H1 (cell line): ENCODE data around the gene LRP11. TPM values are rescaled to one million over a fixed set of nuclear protein-coding genes. Genes with fewer than 3 reads are reported as not detected.

ENCODE experiments used
- CTCF ChIA-PET: fragments of 300-600 bp; sonication (Branson Sonifier 250); formaldehyde crosslinking; loops from one replicate; lab custom pipeline; 2021; ENCODE audit not compliant: partially characterized antibody; lab: Charles Lee
- POLR2A ChIA-PET: fragments of 300-600 bp; sonication (Branson Sonifier 250); formaldehyde crosslinking; loops from one replicate; lab custom pipeline; 2021; ENCODE audit warnings: inconsistent platforms; ENCODE audit not compliant: partially characterized antibody; lab: Charles Lee
- DNase-seq, 2 experiments: peaks; one replicate each; pipeline versions ENCODE4 v3.0.0 to v3.0.0-alpha.2; 2010 to 2022; ENCODE audit warnings: low spot score in 2 of 2, low read depth in 1 of 2, mixed read lengths in 1 of 2
- FAIRE-seq: peaks from 2 replicates; lab custom pipeline; 2011; peaks lifted over from hg19 to GRCh38; lab: Jason Lieb, UNC
- H2AFZ ChIP-seq: 2 replicates; pipeline ENCODE4 v1.8.1; 2012; ENCODE audit warnings: low read length, inconsistent platforms
- H2AK5ac ChIP-seq: 2 replicates; pipeline ENCODE4 v1.6.1; 2013; ENCODE audit warnings: low read depth, low read length
- H2BK120ac ChIP-seq: replicated peaks from 2 replicates; pipeline ENCODE3; 2013; ENCODE audit warnings: low read depth, low read length, inconsistent platforms
- H2BK12ac ChIP-seq: 2 replicates; pipeline ENCODE4 v1.6.1; 2013; ENCODE audit warnings: low read depth, low read length
- H2BK15ac ChIP-seq: 2 replicates; pipeline ENCODE4 v1.6.1; 2013; ENCODE audit warnings: low read length
- H2BK20ac ChIP-seq: 2 replicates; pipeline ENCODE4 v1.6.1; 2013; ENCODE audit warnings: low read length
- H2BK5ac ChIP-seq: 2 replicates; pipeline ENCODE4 v1.6.1; 2013; ENCODE audit warnings: low read depth, low read length
- H3K14ac ChIP-seq: 2 replicates; pipeline ENCODE4 v1.6.1; 2013; ENCODE audit warnings: inconsistent platforms; ENCODE audit not compliant: insufficient read length
- H3K18ac ChIP-seq: 2 replicates; pipeline ENCODE4 v1.6.1; 2013; ENCODE audit warnings: low read length; ENCODE audit errors: extremely low read depth
- H3K23ac ChIP-seq: 2 replicates; pipeline ENCODE4 v1.6.1; 2013; ENCODE audit warnings: inconsistent platforms; ENCODE audit not compliant: insufficient read length
- H3K23me2 ChIP-seq: 2 replicates; pipeline ENCODE4 v1.6.1; 2013; ENCODE audit warnings: low read depth, low read length
- H3K27ac ChIP-seq: 2 replicates; pipeline ENCODE4 v1.6.1; 2011; ENCODE audit warnings: low read depth, low read length, inconsistent platforms
- H3K27me3 ChIP-seq, 4 experiments: replicated peaks in 1 of 4; 1 replicate in 1 of 4; 2 replicates in 3 of 4; pipeline versions ENCODE4 v1.6.1 to v1.8.1; 2011 to 2013; ENCODE audit warnings: low read length in 3 of 4, mild to moderate bottlenecking in 3 of 4, inconsistent platforms in 2 of 4, mixed read lengths in 2 of 4, moderate library complexity in 1 of 4; ENCODE audit not compliant: control insufficient read depth in 3 of 4, insufficient read depth in 3 of 4; ENCODE audit errors: extremely low read depth in 1 of 4
- H3K36me3 ChIP-seq, 4 experiments: 2 replicates each; pipeline versions ENCODE4 v1.6.1 to v1.8.1; 2011 to 2013; ENCODE audit warnings: mild to moderate bottlenecking in 4 of 4, low read length in 3 of 4, moderate library complexity in 2 of 4, control low read depth in 1 of 4, inconsistent platforms in 1 of 4; ENCODE audit not compliant: insufficient read depth in 4 of 4, control insufficient read depth in 2 of 4
- H3K4ac ChIP-seq: replicated peaks from 2 replicates; pipeline ENCODE3; 2013; ENCODE audit warnings: low read length, low read depth, mixed read lengths, inconsistent platforms; ENCODE audit not compliant: insufficient read length
- H3K4me1 ChIP-seq, 4 experiments: replicated peaks in 1 of 4; 1 replicate in 1 of 4; 2 replicates in 3 of 4; pipeline versions ENCODE4 v1.6.1 to v1.8.1; 2011 to 2013; ENCODE audit warnings: low read length in 3 of 4, inconsistent platforms in 2 of 4, mixed read lengths in 1 of 4; ENCODE audit not compliant: insufficient read depth in 4 of 4, control insufficient read depth in 3 of 4
- H3K4me2 ChIP-seq, 2 experiments: 2 replicates each; pipeline versions ENCODE4 v1.6.1 to v1.8.1; 2011 to 2013; ENCODE audit warnings: low read depth in 2 of 2, low read length in 2 of 2, control low read depth in 1 of 2, inconsistent platforms in 1 of 2, mild to moderate bottlenecking in 1 of 2; ENCODE audit not compliant: insufficient read depth in 1 of 2
- H3K4me3 ChIP-seq, 4 experiments: fragments of 200-600, 300-600 bp in 1 of 4; sonication (generic), shearing (Covaris generic), sonication (Bioruptor Twin) in 1 of 4; 2 replicates each; pipeline versions ENCODE4 v1.5.1 to v1.8.1; 2011 to 2016; ENCODE audit warnings: low read length in 4 of 4, low read depth in 3 of 4, control low read depth in 2 of 4, inconsistent platforms in 2 of 4, mild to moderate bottlenecking in 2 of 4, mixed read lengths in 1 of 4, moderate library complexity in 1 of 4; ENCODE audit not compliant: insufficient read depth in 2 of 4; ENCODE audit errors: extremely low read depth in 1 of 4
- H3K56ac ChIP-seq: replicated peaks from 2 replicates; pipeline ENCODE3; 2013; ENCODE audit warnings: low read depth, mild to moderate bottlenecking, mixed read lengths, low read length, inconsistent platforms; ENCODE audit not compliant: insufficient read length
- H3K79me1 ChIP-seq: 2 replicates; pipeline ENCODE4 v1.6.1; 2013; ENCODE audit warnings: low read depth, low read length, control low read depth
- H3K79me2 ChIP-seq, 2 experiments: 2 replicates each; pipeline versions ENCODE4 v1.6.1 to v1.8.1; 2012 to 2013; ENCODE audit warnings: low read length in 2 of 2, mild to moderate bottlenecking in 2 of 2, inconsistent platforms in 1 of 2; ENCODE audit not compliant: insufficient read depth in 2 of 2, control insufficient read depth in 1 of 2
- H3K9ac ChIP-seq, 4 experiments: replicated peaks in 1 of 4; 1 replicate in 1 of 4; 2 replicates in 3 of 4; pipeline versions ENCODE4 v1.6.1 to v1.8.1; 2011 to 2013; ENCODE audit warnings: low read depth in 3 of 4, low read length in 3 of 4, control low read depth in 2 of 4, mild to moderate bottlenecking in 2 of 4, moderate library complexity in 2 of 4, inconsistent platforms in 1 of 4; ENCODE audit errors: extremely low read depth in 1 of 4
- H3K9me3 ChIP-seq, 2 experiments: 2 replicates each; pipeline versions ENCODE4 v1.6.1 to v1.8.1; 2012 to 2013; ENCODE audit warnings: mild to moderate bottlenecking in 2 of 2, moderate library complexity in 2 of 2, control low read depth in 1 of 2, inconsistent platforms in 1 of 2, low read depth in 1 of 2, low read length in 1 of 2, mixed read lengths in 1 of 2; ENCODE audit not compliant: insufficient read depth in 2 of 2
- H4K20me1 ChIP-seq, 2 experiments: replicated peaks in 1 of 2; 2 replicates each; pipeline versions ENCODE3 to v1.8.1; 2011 to 2013; ENCODE audit warnings: inconsistent platforms in 2 of 2, low read length in 2 of 2, mild to moderate bottlenecking in 1 of 2; ENCODE audit not compliant: insufficient read depth in 2 of 2, control insufficient read depth in 1 of 2
- H4K5ac ChIP-seq: 2 replicates; pipeline ENCODE4 v1.6.1; 2013; ENCODE audit warnings: low read length, low read depth, mixed read lengths, inconsistent platforms; ENCODE audit not compliant: insufficient read length
- H4K8ac ChIP-seq: 2 replicates; pipeline ENCODE4 v1.8.0; 2013; ENCODE audit warnings: mild to moderate bottlenecking, moderate library complexity, low read length, inconsistent platforms; ENCODE audit not compliant: insufficient read depth; ENCODE audit errors: extremely low read depth
- H4K91ac ChIP-seq: replicated peaks from 2 replicates; pipeline ENCODE3; 2013; ENCODE audit warnings: low read length, mixed read lengths, inconsistent platforms; ENCODE audit not compliant: insufficient read length
- ATF2 ChIP-seq: IDR thresholded peaks from 2 replicates; pipeline ENCODE4 v1.6.1; 2012; ENCODE audit warnings: low read length, inconsistent platforms
- BCL11A ChIP-seq, 2 experiments: IDR thresholded peaks; one replicate each; pipeline ENCODE4 v1.6.1; 2011; ENCODE audit warnings: low read depth in 2 of 2, low read length in 2 of 2, mild to moderate bottlenecking in 2 of 2
- CREB1 ChIP-seq: IDR thresholded peaks from 2 replicates; pipeline ENCODE4 v1.6.1; 2012; ENCODE audit warnings: inconsistent platforms
- EZH2 ChIP-seq: fragments of 200-600 bp; sonication (generic); IDR thresholded peaks from 2 replicates; pipeline ENCODE4 v1.7.1; 2012; ENCODE audit warnings: low read depth, mild to moderate bottlenecking, moderate library complexity, low read length, inconsistent platforms; ENCODE audit not compliant: severe bottlenecking
- GABPA ChIP-seq: IDR thresholded peaks from 2 replicates; pipeline ENCODE4 v1.6.1; 2011; ENCODE audit warnings: mild to moderate bottlenecking, low read length, moderate library complexity, borderline replicate concordance; ENCODE audit not compliant: insufficient read depth
- JUN ChIP-seq: IDR thresholded peaks from 2 replicates; pipeline ENCODE4 v1.6.1; 2011; ENCODE audit warnings: low read depth, mild to moderate bottlenecking, improper control_type of control experiment, low read length
- SAP30 ChIP-seq: fragments of 300-600 bp; sonication (generic); IDR thresholded peaks from 2 replicates; pipeline ENCODE4 v1.7.1; 2012; ENCODE audit warnings: low read length, moderate library complexity, mild to moderate bottlenecking, inconsistent platforms; ENCODE audit not compliant: insufficient read depth, insufficient replicate concordance
- TAF7 ChIP-seq: optimal IDR thresholded peaks from 2 replicates; pipeline ENCODE3; 2011; ENCODE audit warnings: low read depth, mild to moderate bottlenecking, inconsistent platforms, low read length, moderate library complexity, borderline replicate concordance
- TBP ChIP-seq: IDR thresholded peaks from 2 replicates; pipeline ENCODE4 v1.6.1; 2011; ENCODE audit warnings: low read depth, low read length, improper control_type of control experiment
- TCF12 ChIP-seq: IDR thresholded peaks from 2 replicates; pipeline ENCODE4 v1.6.1; 2011; ENCODE audit warnings: low read depth, mild to moderate bottlenecking, low read length
- USF2 ChIP-seq: IDR thresholded peaks from 2 replicates; pipeline ENCODE4 v1.6.1; 2011; ENCODE audit warnings: low read length, improper control_type of control experiment
- WGBS, 2 experiments: shearing (Covaris generic) in 1 of 2; methylation state at CpG; one replicate each; pipeline versions ENCODE4 v1.1.6 to v1.1.7; 2013 to 2015; ENCODE audit warnings: low lambda C conversion rate in 2 of 2, mixed read lengths in 2 of 2, inconsistent platforms in 1 of 2, low coverage in 1 of 2, missing lambda C conversion rate in 1 of 2; ENCODE audit not compliant: insufficient replicate concordance in 2 of 2, insufficient coverage in 1 of 2, insufficient read length in 1 of 2; ENCODE audit errors: extremely low coverage in 1 of 2, missing lambda C conversion rate in 1 of 2; 5-methylcytosine and 5-hydroxymethylcytosine counted together
- polyA plus RNA-seq, 7 experiments: library from polyadenylated mRNA; depleted of rRNA in 3 of 7; stranded (reverse) in 5 of 7; unstranded in 2 of 7; fragments of >200 nt in 5 of 7; fragments of 200-250 nt in 2 of 7; gene quantifications; 1 replicate in 5 of 7; 2 replicates in 1 of 7; 4 replicates in 1 of 7; pipeline versions ENCODE4 v1.2.1 to v1.2.3, GENCODE V29; 2011 to 2013; ENCODE audit warnings: missing spikeins in 2 of 7, mixed read lengths in 2 of 7
- total RNA-seq: library from RNA; stranded (reverse); fragmentation: NEBNext Ultra II Directional; extraction: Animal tissue kit (Norgen Biotek cat#: 25700); gene quantifications from 2 replicates; pipeline ENCODE4 v1.2.1, GENCODE V29; 2021

The LRP11 gene
- total and polyA plus RNA-seq, 2 of the 8 experiments (the other 6 are each of a cell fraction or from before 2014, with no cell fraction given), result 11.0 to 20.0 TPM

- 75% methylated on average over 3 of the region's 3 CpGs; no CpG with 5 or more reads in 1 of the 2 experiments for WGBS, 2 experiments
- Histone ChIP-seq H2BK120ac (no peak overlapping the region), H3K4me2 (0 out of 4 replicates have a peak overlapping the region, but pooled peaks of 1 of the 2 experiments have one; percentile 23), H3K4me1 (peaks cover 4 to 18% (median 9%) of the 10 kb centered on the region in 4 experiments; a peak in 6 of 7 replicates), H4K91ac (no peak overlapping the region), H3K4me3 (no peak overlapping the region), H3K14ac (no peak overlapping the region), H3K23me2 (peaks cover 12% of the 10 kb centered on the region; the same call in 1 of the 2 replicates), H4K8ac (no peak overlapping the region), H2BK15ac (no peak overlapping the region), H2AK5ac (no peak overlapping the region), H2BK12ac (no peak overlapping the region), H3K9me3 (no peaks in the 10 kb centered on the region), H4K5ac (no peak overlapping the region), H3K18ac (no peak overlapping the region), H3K79me1 (peaks cover 6% of the 10 kb centered on the region; the same call in 1 of the 2 replicates), H3K23ac (no peak overlapping the region), H3K36me3 (no peaks in the 10 kb centered on the region), H2AFZ (no peak overlapping the region), H2BK5ac (no peak overlapping the region), H4K20me1 (peaks cover 4 to 13% of the 10 kb centered on the region in 2 experiments), H3K4ac (no peak overlapping the region), H3K79me2 (peaks cover 0 to 10% of the 10 kb centered on the region in 2 experiments; a peak in 2 of 4 replicates), H3K56ac (no peak overlapping the region), H3K9ac (no peak overlapping the region), H3K27me3 (peaks cover 0 to 13% (median 5%) of the 10 kb centered on the region in 4 experiments; a peak in 5 of 7 replicates), H3K27ac (no peak overlapping the region), H2BK20ac (no peak overlapping the region)
- FAIRE-seq (no peak), DNase-seq (no peak)
- TF ChIP-seq EZH2, result no peak
- TF ChIP-seq BCL11A (IDR thresholded peaks at IDR 0.05; ENCODE audit: low read depth in 2 of 2, low read length in 2 of 2), result no peak
- TF ChIP-seq JUN, result no peak
- no peak for TF ChIP-seq GABPA
- TF ChIP-seq TBP, result no peak
- no peak for TF ChIP-seq TCF12
- TF ChIP-seq CREB1, result no peak
- no peak for TF ChIP-seq TAF7
- no peak for TF ChIP-seq ATF2
- no peak for TF ChIP-seq SAP30
- no peak for TF ChIP-seq USF2
- ChIA-PET POLR2A (no interaction called here), CTCF (interaction anchor here (0.9 to 1.8 kb wide), 3 partner anchors 14 to 135 kb away, joined by 3 to 4 read pairs (median 3); no protein-coding TSS in a partner anchor)
Measured at GRCh38 chr6:149859938-149860337, 4.2 kb downstream of the LRP11 start.
